HG03280 (cell line): ENCODE measurements around the gene UROC1.

ENCODE experiments used
- ATAC-seq: cut with Tn5 transposase; IDR thresholded peaks from one replicate; pipeline ENCODE4 v1.9.1; 2021; ENCODE audit warnings: mild to moderate bottlenecking, moderate library complexity; ENCODE audit not compliant: unreplicated experiment

UROC1 gene

GRCh38 chr3:126464997-126465396, 52.6 kb downstream of the UROC1 start:
- no peak for ATAC-seq

- no peak for ATAC-seq
Measured at GRCh38 chr3:126464494-126464893, 53.1 kb downstream of the UROC1 start.

- ATAC-seq = no peak
Measured at GRCh38 chr3:126464093-126464492, 53.5 kb downstream of the UROC1 start.

- ATAC-seq = no peak
Measured at GRCh38 chr3:126463521-126463920, 54.1 kb downstream of the UROC1 start.

- no peak for ATAC-seq
Measured at GRCh38 chr3:126461450-126462070, 56.0 kb downstream of the UROC1 start.

GRCh38 chr3:126460381-126460780, 57.2 kb downstream of the UROC1 start:
- no peak for ATAC-seq

GRCh38 chr3:126459763-126460127, 57.8 kb downstream of the UROC1 start:
- ATAC-seq = no peak

GRCh38 chr3:126459111-126459762, 58.3 kb downstream of the UROC1 start:
- ATAC-seq = no peak

- ATAC-seq = no peak
Measured at GRCh38 chr3:126456766-126457388, 60.7 kb downstream of the UROC1 start.

- ATAC-seq = no peak
Measured at GRCh38 chr3:126456211-126456610, 61.4 kb downstream of the UROC1 start.

GRCh38 chr3:126454437-126455198, 63.0 kb downstream of the UROC1 start:
- ATAC-seq = no peak

GRCh38 chr3:126454025-126454424, 63.5 kb downstream of the UROC1 start:
- no peak for ATAC-seq

GRCh38 chr3:126452213-126452612, 65.4 kb downstream of the UROC1 start:
- ATAC-seq = no peak

- no peak for ATAC-seq
Measured at GRCh38 chr3:126451511-126451910, 66.1 kb downstream of the UROC1 start.

- no peak for ATAC-seq
Measured at GRCh38 chr3:126450744-126451143, 66.8 kb downstream of the UROC1 start.

GRCh38 chr3:126450219-126450618, 67.4 kb downstream of the UROC1 start:
- ATAC-seq = no peak

GRCh38 chr3:126449621-126450051, 67.9 kb downstream of the UROC1 start:
- no peak for ATAC-seq

- no peak for ATAC-seq
Measured at GRCh38 chr3:126448893-126449180, 68.7 kb downstream of the UROC1 start.

GRCh38 chr3:126448136-126448892, 69.3 kb downstream of the UROC1 start:
- ATAC-seq = no peak

- no peak for ATAC-seq
Measured at GRCh38 chr3:126447456-126448106, 70.0 kb downstream of the UROC1 start.

- no peak for ATAC-seq
Measured at GRCh38 chr3:126446791-126447190, 70.8 kb downstream of the UROC1 start.
